Skin epidermis (tissue), 12 donors: ENCODE measurements around the gene EFEMP1.

Experiments
- H3K27ac ChIP-seq, 21 experiments: fragments of 200-600 bp; sonication (generic) in 11 of 21; one replicate each; pipeline ENCODE4 v1.5.0; 2020; ENCODE audit warnings: mild to moderate bottlenecking in 3 of 21, inconsistent platforms in 2 of 21, moderate library complexity in 2 of 21
- H3K4me3 ChIP-seq, 7 experiments: fragments of 200-600 bp; sonication (generic) in 2 of 7; one replicate each; pipeline ENCODE4 v1.5.0; 2020; ENCODE audit warnings: inconsistent platforms in 2 of 7, mild to moderate bottlenecking in 2 of 7, moderate library complexity in 1 of 7

EFEMP1 gene, protein sequence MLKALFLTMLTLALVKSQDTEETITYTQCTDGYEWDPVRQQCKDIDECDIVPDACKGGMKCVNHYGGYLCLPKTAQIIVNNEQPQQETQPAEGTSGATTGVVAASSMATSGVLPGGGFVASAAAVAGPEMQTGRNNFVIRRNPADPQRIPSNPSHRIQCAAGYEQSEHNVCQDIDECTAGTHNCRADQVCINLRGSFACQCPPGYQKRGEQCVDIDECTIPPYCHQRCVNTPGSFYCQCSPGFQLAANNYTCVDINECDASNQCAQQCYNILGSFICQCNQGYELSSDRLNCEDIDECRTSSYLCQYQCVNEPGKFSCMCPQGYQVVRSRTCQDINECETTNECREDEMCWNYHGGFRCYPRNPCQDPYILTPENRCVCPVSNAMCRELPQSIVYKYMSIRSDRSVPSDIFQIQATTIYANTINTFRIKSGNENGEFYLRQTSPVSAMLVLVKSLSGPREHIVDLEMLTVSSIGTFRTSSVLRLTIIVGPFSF

GRCh38 chr2:55923091-55923981, at the start of gene EFEMP1:
TSS of gene EFEMP1 (minus strand) at chr2:55923782. CDS start at chr2:55922440, 1,342 bp downstream.
- Histone ChIP-seq H3K4me3 (peak within 1 kb of the TSS; percentile 41 to 67 (median 51)), H3K27ac (peak within 1 kb of the TSS in 15 of 21 experiments; percentile 6 to 84 (median 61))

DNA sequence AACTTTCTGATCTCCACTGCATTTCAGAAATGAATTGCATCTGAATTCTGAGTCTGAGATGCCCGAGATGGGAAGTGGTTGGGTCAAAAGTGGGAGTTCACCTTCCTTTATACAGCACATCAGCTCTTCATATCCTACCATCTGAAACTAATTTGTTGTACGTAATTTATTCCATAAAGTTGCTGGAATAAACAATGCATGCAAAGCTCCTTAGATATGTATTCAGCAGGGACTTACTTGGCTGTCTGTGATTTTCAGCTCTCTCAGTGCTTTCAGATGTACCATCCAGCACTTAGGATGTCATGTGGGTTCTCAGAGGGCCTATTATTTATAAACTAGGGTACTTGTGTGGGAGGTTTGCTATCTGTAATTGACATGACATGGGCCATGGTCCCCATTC, 46.9 kb upstream of the EFEMP1 start:
- H3K27ac ChIP-seq, result no peak overlapping the region
- no peak overlapping the region for H3K4me3 ChIP-seq

GRCh38 chr2:55968941-55969340, 45.4 kb upstream of the EFEMP1 start:
- H3K4me3 ChIP-seq, result no peak overlapping the region

DNA sequence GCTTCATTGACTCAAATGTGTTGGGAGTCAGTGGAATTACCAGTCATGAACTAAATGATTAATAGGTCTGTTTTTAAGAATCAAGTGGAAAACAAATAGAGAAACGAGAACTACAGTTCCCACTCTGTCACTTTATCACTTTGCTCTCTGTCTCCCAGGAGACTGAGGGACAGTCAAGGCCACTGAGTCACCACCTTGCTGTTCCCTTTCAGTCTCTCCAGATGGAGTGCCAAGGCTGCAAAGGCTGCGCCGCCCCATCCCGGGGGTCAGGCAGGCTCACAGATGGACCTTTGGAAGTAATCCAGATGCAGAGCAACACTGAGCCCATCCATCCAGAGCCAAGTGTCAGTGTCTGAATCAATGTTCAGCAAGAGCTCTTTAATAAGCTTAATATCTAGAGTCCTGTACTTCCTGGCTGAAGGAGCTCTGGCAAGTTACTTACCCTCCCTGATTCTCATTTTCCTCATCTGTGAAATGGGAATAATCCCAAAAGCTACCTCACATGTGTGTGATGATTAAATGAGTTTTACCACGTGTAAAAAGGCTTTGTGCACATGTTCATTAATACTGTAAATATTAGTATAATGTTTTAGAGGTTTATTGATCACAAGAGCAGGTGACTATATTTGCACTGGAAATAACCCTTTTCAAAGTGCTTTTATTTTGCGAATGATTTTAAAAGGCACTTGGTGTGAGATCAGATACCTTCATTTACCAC, 43.0 kb upstream of the EFEMP1 start:
- Histone ChIP-seq H3K4me3 (no peak overlapping the region), H3K27ac (peak overlapping the region in 3 of 21 experiments; percentile 12 to 27 (median 23))

More at GRCh38 chr2:55968941-55969340, 45.4 kb upstream of the EFEMP1 start:
- H3K27ac ChIP-seq, result no peak overlapping the region

DNA sequence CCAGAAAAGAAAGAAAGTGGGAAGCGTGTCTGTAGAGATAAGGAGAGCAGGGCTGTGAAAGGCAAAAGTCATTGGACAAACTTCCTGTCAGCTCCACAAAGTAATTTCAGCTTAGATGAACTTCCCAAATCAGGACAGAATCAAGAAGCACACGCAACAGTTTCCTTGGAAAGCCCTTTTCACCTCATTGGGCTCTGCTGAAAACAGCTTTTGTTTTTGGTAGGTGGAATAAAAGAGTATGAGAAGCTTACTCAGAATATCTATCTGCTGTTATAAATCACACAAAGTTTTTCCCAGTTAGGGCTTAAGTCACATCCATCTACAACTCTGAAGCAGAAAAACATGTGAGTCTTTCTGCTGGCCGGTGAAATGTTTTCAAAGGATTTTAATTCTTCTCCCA, 42.4 kb upstream of the EFEMP1 start:
- H3K27ac ChIP-seq, result peak overlapping the region in 3 of 21 experiments; percentile 12 to 38 (median 27)
- no peak overlapping the region for H3K4me3 ChIP-seq

- Histone ChIP-seq H3K27ac (peak overlapping the region in 1 of 21 experiments; percentile 38), H3K4me3 (no peak overlapping the region)
Observed at GRCh38 chr2:55965276-55965675, 41.7 kb upstream of the EFEMP1 start.

GRCh38 chr2:55962915-55963314, 39.3 kb upstream of the EFEMP1 start:
- H3K27ac ChIP-seq, result no peak overlapping the region
- no peak overlapping the region for H3K4me3 ChIP-seq

DNA sequence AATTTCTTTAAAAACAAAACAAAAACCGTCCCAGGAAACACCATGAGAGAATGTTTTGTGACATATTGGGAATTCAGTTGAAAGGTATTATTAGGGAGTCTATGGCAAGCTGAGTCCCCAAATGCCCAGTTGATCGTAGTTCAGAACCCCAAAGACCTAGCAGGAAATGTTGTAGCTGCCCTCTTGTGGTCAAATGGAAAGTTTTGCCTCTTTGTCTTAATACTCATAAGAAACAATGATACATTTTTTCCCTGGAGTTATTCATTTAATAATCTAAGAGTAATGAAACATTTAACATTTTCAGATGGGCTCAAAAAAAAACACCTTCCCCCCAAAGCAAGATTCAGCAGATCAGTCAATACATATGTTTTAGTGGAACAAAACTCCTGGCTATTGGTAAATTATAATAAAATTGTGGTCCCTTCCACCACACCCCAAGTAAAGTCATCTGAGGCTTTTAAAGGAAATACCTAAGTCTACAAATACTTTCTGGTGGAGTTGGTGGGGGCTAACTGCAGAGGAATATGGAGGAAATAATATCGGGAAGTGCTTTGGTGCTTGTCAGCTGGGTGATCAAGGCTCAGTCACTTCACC, 37.8 kb upstream of the EFEMP1 start:
- H3K4me3 ChIP-seq, result no peak overlapping the region
- no peak overlapping the region for H3K27ac ChIP-seq

GRCh38 chr2:55958756-55959155, 35.2 kb upstream of the EFEMP1 start:
- peak overlapping the region in 2 of 21 experiments; percentile 7 to 10 for H3K27ac ChIP-seq
- H3K4me3 ChIP-seq, result no peak overlapping the region

DNA sequence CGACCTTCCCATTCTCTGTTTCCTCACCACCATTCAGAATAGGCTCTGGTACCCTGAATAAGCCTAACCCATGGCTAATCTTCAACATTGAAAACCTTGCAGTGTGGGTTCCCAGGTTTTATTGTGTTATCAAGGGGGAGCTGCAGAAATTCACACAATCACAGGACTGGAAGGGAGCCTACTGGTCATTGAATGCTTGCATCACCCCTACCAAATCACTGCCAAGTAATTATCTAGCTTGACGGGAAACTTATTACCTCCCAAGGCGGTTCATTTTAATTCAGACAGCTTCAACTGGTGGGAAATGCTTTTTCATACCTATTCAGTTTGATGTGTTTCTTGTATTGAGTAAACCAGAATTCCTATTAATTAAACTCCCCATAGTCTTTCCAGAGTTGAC, 33.6 kb upstream of the EFEMP1 start:
- Histone ChIP-seq H3K27ac (no peak overlapping the region), H3K4me3 (no peak overlapping the region)

DNA sequence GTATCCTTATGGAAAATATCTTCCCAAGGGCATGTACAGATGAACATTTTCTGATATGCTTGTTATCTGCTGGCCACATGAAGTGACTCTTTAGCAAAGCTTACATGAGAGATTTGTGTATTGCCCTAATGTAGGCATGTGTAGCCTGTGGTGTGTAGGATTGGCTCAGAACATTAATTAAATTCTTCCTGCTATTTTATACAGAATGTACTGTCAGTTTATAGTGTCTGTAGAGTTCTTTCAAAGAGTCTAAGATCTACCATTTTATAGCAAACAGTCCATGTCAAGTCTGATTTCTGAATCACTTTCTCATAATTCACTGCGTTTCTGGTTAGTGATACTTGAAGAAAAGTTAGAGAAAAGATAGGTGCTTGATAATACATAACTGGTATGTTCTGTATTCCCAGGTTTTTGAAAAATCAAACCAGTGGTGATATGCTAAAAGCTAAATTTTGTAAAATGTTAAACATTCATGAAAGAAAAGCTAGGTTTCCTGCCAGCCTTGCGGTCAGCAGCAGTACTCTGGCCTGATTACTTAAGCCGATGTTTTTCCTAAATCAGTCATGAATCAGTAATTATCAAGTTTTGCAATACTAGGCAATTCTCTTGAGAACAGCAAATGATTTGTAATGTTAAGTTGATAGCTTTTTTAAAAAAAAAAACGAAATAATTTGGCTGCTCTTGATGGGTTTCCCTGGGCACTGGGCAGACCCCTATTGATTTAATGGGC, 30.9 kb upstream of the EFEMP1 start:
- H3K27ac ChIP-seq, result peak overlapping the region in 2 of 21 experiments; percentile 36 to 43

DNA sequence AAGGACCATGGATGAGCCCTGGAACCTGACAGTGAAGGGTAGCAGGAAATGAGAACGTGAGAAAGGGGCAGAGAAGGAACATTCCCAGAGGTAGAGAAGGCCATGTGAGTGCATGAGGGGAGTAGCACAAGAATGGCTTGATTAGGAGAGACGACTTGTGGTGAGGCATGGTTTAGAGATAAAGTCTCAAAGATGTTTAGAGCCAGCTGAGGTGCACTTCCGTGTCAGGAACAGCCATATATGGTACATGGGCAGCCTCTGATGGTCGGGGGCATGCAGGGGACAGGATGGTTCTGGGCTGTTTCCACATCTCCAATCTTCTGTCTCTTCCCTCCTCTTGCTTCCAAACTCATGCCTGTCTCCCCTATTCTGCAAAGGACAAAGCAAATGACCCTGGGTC, 28.8 kb upstream of the EFEMP1 start:
- no peak overlapping the region for H3K27ac ChIP-seq
- no peak overlapping the region for H3K4me3 ChIP-seq

More for the DNA sequence above, 30.9 kb upstream of the EFEMP1 start:
- no peak overlapping the region for H3K4me3 ChIP-seq

DNA sequence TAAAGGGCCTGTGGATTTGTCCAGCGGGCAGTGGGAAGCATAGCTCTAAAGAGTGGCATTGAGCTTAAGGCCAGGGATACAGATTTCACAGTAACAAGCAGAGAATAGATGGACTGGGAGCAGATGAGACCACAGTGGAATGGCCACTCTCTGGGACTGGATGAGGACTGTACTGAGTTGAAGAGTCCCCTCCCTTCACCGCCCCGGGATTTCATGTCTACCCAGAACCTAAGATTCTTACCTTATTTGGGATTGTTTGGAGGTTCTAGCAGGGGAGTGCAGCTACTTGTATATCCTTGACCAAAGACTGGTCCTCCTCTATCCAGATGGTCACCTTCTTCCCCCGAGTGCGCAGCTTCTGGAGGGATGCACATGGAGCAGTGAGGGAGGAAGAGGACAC, 28.0 kb upstream of the EFEMP1 start:
- Histone ChIP-seq H3K4me3 (no peak overlapping the region), H3K27ac (no peak overlapping the region)

DNA sequence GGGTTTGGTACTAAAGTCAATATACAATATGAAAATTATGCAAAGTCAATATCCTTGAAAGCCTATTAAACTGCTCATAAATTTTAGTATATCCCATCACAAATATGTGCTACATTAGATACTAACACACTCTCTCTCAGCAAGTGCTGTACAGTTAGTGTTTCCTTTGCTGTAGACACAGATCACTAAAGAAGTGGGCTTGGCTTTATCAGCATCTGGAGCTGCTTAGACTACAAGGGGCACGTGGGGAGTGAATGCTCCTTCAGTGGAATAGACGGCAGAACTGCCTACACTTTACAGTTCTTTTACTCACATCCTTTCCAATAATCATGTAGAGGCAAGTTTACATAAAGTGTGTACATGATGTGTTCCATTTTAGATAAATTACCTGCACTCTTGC, 26.0 kb upstream of the EFEMP1 start:
- Histone ChIP-seq H3K27ac (no peak overlapping the region), H3K4me3 (no peak overlapping the region)

DNA sequence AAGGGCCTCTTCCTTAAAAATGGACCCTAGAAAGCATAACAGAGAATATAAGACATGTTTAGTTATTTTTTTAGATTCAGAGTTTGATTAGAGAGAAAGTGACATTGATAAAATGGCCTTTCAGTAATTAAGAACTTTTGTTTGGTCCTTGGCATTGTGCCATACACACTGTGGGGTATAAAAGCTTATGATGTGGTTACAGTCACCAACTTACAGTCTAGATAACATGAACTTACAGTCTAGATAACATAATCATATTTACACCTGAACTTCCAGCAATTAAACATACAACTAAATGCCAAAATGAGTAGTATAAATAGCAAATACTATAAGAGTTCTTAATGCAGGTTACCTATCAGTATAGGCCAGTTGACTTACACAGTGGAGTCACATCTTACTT, 25.6 kb upstream of the EFEMP1 start:
- no peak overlapping the region for H3K4me3 ChIP-seq
- H3K27ac ChIP-seq, result no peak overlapping the region

DNA sequence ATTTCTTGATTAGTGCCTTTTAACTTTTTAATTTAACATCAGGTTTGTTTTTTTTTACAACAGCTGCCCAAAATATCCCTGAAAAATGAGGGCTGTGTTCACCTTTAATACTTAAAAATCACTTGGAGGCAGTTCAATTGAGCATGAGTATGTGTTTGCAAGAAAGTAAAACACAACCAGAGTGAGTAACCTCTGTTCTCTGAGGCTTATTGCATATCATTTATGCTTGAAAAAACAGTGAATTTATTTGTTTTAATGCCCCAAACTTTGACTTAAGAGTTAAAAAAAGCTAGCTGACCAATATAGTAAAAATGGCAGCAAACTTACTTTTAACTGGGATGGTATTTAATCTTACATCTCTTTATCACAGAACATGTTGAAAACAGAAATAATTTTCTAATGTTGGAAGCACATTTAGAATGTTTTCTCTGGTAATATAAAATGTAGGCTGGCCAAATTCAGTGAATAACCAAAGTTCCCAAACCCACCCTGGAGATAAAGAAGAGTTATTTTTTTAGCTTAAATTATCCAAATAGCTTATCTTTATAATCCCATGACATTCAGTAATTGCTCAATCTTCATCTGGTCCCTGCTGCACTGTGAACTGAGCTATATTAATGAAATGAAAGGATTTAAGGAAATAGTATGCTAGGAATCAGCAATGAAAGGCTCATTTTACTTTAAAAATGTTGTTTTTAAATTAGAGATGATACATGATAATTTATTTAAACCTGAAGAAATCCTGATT, 24.8 kb upstream of the EFEMP1 start:
- H3K27ac ChIP-seq, result no peak overlapping the region

GRCh38 chr2:55947752-55948151, 24.2 kb upstream of the EFEMP1 start:
- H3K27ac ChIP-seq, result no peak overlapping the region
- H3K4me3 ChIP-seq, result no peak overlapping the region

More for the DNA sequence above, 24.8 kb upstream of the EFEMP1 start:
- H3K4me3 ChIP-seq, result no peak overlapping the region

GRCh38 chr2:55946793-55947192, 23.2 kb upstream of the EFEMP1 start:
- Histone ChIP-seq H3K4me3 (no peak overlapping the region), H3K27ac (no peak overlapping the region)
